Endometrial microvascular endothelial cells (primary cell): ENCODE results near the gene TRIM9. TPM values are rescaled to one million over a fixed set of nuclear protein-coding genes. Genes with fewer than 3 reads are reported as not detected.
"Not testable (repeated sequence)": the region's sequence is repeated elsewhere in the genome, so short reads cannot be mapped to it uniquely, and the experiment has no call there.

Experiments
- in situ Hi-C: cut with HindIII; loops from 2 replicates; pipeline ENCODE4 v1.10.0; 2017; ENCODE audit warnings: low sequenced_read_pairs, low pct_unique_long_range_greater_than_20kb; ENCODE audit errors: inconsistent ontology term
- total RNA-seq: library from RNA; depleted of rRNA; stranded (reverse); fragments of >200 nt; gene quantifications from one replicate; pipeline ENCODE4 v1.2.3, GENCODE V29; 2015; ENCODE audit errors: inconsistent ontology term

Gene TRIM9
- total RNA-seq, 1 donor from 2014 or later: not detected

DNA sequence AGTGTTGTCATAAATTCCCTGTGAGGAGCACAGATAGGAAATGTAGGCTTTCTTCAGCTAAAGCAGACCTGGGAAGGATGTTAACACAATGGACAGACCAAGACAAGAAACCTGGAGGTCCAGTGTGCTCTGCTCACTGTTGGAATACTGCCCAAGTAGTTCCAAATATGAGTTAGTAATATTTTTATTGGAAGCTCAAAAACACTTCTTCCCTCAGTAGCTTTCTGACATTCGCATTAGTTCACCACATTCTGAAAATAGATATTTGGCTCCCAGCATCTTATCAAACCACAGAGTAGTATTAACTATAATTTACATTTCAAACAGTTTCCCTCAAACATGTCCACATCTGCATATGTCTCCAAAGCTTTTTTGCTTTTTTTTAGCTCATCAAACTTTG lies 75.8 kb downstream of the TRIM9 start:
- in situ Hi-C loops: no loop called here

- in situ Hi-C loops: no loop called here
Observed at GRCh38 chr14:51018521-51018920, 76.4 kb downstream of the TRIM9 start.

DNA sequence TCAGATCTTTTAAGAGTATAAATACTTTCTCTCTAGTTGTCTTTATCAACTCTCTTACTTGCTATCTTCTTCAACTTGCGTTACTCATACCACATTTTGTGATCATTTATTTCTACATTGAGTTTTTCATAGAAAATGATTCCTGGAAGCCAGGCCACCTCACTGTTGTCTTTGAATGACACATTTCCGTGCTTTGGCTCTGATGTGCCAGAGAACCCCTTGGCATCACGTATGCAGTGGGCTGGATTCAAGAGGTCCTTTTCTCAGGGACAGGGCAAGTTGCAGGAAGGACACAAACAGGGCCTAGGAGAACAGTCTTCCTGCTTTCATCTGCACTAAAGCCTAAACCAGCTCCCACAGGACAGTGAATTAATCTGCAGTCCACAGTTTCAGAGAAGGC lies 80.3 kb downstream of the TRIM9 start:
- in situ Hi-C loops: no loop called here

DNA sequence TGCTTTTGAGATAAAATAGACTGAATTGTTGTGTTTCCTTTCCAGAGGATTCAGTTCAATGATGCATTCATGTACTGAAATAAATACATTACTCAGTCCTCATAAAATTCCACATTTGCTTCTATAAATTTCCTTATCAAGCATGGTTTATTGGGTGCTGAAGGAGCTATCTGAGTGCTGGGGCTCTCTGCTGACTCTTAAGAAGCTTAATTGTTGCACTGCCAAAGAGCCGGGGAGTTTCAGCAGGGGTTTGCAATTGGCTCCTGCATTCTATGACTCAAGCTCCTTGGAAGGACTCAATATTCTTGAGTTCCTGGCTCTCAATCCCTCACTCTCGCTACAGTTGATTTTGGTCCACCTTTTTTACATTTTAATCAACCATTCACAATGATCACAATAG lies 80.8 kb downstream of the TRIM9 start:
- in situ Hi-C loops: no loop called here

- in situ Hi-C loops: no loop called here
Observed at GRCh38 chr14:51012055-51012454, 82.8 kb downstream of the TRIM9 start.

DNA sequence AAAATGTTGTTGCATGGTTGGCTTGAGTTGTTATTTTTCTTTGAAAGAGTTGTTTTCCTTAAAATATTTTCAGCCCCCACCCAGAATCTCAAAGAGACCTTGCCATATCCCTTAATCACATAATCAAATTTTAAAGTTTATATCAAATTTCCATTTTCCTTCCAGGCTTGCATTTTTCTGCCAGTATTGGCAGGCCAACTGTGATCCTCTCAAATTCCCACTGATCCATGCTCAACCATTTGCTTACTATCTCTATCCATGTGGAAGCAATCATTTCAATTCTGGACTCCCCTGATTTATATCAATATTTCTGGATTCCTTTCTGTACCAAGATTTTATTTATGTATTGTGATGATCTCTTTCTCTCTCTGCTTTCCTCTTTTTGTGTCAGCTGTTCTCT lies 86.5 kb downstream of the TRIM9 start:
- in situ Hi-C loops: no loop called here

DNA sequence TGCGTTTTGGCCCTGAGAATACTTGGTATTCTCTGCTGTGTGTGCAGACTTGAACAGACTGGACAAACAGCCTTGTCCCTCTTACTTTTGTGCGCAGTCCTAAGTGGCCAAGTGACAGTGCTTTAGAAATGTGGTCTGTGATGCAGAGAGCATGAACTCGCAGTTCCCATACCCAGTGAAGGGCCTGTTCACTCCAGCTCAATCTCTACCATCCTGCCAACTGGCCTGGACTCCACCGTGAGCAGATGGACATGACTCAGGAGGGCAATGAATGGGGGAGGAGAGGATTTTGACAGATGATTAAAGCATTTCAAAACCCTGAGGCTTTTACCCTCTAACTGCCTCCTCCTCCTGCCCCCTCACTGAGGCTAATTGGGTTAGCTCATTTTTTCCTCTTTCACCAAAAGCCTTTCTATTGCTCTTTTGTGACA lies 88.1 kb downstream of the TRIM9 start:
- in situ Hi-C loops: no loop called here

DNA sequence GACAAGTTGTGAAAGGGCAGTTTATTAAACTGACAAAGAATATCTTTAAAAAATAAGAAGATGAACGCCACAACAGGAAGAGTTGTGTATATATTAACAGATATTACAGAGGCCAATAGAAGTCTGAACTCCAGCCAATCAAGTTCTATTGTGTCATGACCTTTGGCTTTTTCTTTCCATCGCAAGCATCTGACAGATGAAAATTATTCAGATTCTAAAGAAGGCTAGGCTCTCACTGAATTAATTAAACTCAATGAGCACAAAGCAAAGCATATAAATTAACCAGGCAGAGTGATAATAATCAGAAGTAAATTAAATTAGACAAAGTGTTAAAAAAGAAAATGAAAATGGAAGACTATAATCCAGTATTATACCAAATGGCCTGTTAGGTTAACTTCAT lies 88.6 kb downstream of the TRIM9 start:
- in situ Hi-C loops: no loop called here

GRCh38 chr14:51004801-51005526 lies 89.9 kb downstream of the TRIM9 start:
- in situ Hi-C loops: no loop called here

GRCh38 chr14:51004352-51004800 lies 90.5 kb downstream of the TRIM9 start:
- in situ Hi-C loops: no loop called here

GRCh38 chr14:51002406-51002999 lies 92.4 kb downstream of the TRIM9 start:
- in situ Hi-C loops: no loop called here

DNA sequence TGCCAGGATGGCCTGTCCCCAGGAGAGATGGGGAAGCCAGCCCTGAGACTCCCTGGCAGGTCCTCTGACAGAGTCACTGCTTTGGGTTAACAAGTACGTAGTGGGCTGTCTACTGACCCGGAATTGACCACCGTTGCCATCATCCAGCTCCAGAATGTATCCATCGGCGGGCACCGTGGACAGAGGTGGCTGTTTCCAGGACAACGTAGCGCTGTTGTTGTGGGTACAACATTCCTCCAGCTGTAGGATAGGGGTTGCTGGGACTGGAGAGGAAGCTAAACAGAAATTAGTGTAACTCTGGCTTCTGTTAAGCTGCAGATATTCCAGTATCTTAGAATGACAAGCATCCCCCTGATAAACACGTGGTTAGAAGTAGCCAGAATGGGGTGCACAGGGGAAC lies 94.3 kb downstream of the TRIM9 start:
- in situ Hi-C loops: no loop called here

DNA sequence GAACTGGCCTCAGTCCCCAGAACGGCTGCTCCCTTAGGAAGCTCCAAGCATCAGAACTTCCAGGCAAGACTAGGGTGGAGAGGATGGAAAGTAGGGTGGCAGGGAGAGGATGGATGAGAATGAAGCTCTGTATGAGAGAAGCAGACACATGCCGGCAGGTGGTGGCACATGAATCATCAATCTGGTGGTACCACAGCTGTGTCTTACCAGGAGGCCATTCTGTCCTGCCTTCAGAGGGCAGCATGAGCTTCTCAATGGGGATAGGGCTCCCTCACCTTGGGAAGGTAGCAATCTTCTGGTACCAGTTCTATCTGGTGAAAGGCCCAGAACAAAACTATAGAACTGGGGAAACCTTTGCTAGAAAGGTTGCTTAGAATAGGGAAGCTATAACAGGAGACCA lies 95.2 kb downstream of the TRIM9 start:
- in situ Hi-C loops: no loop called here

GRCh38 chr14:50998612-50999011 lies 96.3 kb downstream of the TRIM9 start:
- in situ Hi-C loops: no loop called here

DNA sequence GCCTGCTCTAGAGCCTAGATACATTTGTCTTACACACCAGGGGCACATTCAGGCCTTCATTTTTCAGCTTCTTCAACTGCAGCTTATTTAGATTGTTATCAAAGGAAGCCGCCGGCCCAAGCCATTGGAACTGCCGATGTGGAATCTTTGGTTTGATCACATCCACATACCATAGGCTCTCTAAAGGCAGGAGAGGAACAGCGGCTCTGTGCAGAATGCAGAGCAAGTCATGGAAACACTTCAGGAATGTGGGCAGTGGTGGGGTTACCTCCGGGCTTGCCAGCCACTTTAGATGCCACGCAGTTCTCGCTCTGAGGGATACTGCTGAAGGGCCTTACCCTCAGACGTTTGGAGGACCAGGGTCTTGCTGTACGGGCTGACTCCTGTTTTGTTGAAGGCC lies 97.2 kb downstream of the TRIM9 start:
- in situ Hi-C loops: no loop called here

DNA sequence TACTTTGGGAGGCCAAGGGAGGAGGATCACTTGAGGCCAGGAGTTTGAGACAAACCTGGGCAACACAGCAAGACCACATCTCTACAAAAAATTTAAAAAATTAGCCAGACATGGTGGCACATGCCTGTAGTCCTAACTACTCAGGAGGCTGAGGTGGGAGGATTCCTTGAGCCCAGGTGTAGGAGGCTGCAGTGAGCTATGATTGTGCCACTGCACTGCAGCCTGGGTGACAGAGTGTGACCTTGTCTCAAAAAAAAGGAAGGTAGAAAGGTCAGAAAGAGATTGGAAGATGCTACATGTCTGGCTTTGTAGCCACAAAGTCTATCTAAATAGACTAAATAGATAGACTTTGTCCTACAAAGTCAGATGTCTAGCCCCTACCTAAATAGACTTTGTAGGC lies 100.7 kb downstream of the TRIM9 start:
- in situ Hi-C loops: not testable (repeated sequence)

GRCh38 chr14:50985859-50986331 lies 109.0 kb downstream of the TRIM9 start:
- in situ Hi-C loops: loop anchor here (10.0 kb wide), 1 partner anchor 239 kb away; no protein-coding TSS in a partner anchor

- in situ Hi-C loops: loop anchor here (10.0 kb wide), 1 partner anchor 240 kb away; no protein-coding TSS in a partner anchor
Observed at GRCh38 chr14:50985124-50985858, 109.6 kb downstream of the TRIM9 start.

DNA sequence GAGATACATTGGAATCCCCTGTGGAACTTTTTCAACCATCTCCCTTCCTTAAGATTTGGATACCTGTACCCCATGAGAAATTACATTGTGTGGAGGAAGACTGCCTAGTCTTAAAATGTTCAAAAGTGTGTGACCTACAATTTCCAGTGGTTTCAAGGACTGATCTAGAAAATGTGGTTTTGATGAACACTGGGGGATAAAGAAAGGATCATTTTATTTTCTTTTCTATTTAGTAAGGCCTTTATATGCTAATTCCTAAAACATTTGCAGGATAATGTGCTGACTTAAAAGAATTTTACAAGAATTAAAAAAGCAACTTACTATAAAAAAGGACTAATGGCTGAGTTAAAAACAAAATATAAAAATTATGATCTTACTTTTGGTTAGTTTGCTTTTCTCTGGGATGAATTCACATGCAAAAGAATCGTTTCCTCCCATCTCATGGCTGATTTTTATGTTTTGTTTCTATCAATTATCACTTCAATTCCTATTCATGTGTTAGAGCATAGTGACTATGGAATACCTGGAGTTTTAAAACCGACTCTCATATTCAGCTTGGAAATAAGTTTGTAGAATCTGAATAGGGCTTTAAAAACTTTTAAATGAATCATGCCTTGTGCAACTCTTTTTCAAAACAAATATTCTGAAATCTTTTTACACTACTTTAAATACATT lies 110.7 kb downstream of the TRIM9 start:
- in situ Hi-C loops: loop anchor here (10.0 kb wide), 1 partner anchor 241 kb away; no protein-coding TSS in a partner anchor
